ENCODE measurements around the gene GRIP2.
A peak's percentile ranks its signal among the peaks of the same experiment; 100 is the strongest.

Gene GRIP2

GRCh38 chr3:14450506-14450905 lies 89.6 kb downstream of the GRIP2 start:
- no peak for DNase-seq

- DNase-seq = no peak
Observed at GRCh38 chr3:14448756-14449727, 91.1 kb downstream of the GRIP2 start.

GRCh38 chr3:14448063-14448462 lies 92.1 kb downstream of the GRIP2 start:
- DNase-seq = no peak

- DNase-seq = no peak
Observed at GRCh38 chr3:14446988-14447570, 93.1 kb downstream of the GRIP2 start.

- DNase-seq = no peak
Observed at GRCh38 chr3:14445773-14446172, 94.4 kb downstream of the GRIP2 start.

- no peak for DNase-seq
Observed at GRCh38 chr3:14444380-14444779, 95.8 kb downstream of the GRIP2 start.

DNA sequence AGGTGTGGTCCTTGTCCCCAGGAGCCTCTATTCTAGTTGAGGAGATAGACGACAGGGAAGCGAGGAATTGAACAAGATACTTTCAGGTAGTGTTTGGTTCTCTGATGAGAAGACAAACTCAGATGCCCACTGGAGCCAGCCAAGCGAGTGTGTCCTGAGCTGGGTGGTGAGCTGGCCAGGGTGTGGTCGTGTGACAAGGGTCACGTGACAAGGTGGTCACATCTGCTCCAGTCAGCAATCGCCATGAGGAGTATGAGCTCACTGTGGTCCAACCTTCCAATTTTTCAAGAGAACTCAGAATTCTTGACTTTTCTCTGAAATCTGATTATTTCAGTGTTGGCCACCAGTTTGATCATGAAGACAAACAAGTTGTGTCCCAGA lies 98.2 kb downstream of the GRIP2 start:
- no peak for DNase-seq

- DNase-seq = no peak
Observed at GRCh38 chr3:14441240-14441919, 98.8 kb downstream of the GRIP2 start.

- DNase-seq = no peak
Observed at GRCh38 chr3:14440531-14441239, 99.5 kb downstream of the GRIP2 start.

DNA sequence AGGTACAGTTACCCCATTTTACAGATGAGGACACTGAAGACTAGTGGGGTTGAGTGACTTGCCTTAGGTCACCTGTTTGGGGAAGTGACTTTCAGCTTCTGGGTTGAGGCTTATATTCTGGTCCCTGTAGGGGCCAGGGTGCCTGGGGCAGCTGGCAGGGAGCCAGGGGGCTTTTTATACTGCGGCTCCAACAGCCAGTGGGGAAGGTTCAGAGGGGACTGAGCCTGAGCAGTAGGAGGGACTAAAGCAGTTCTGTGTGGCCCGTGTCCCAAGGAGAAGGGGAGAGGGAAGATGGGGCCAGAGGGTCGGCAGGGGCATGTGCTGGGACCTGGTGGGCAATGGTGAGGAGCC lies 100.0 kb downstream of the GRIP2 start:
- no peak for DNase-seq

- peak; percentile 82 for DNase-seq
Observed at GRCh38 chr3:14439501-14440167, 100.5 kb downstream of the GRIP2 start.
